BLaER1 treated with 17β-estradiol and CSF1 and Interleukin-3, amounts not matched to agents 10 nM and 100 nM (cell line): ENCODE results near the gene C3orf18.
A peak's percentile ranks its signal among the peaks of the same experiment; 100 is the strongest.

Experiments used
- H3K27ac ChIP-seq, 11 experiments: shearing (Covaris generic); formaldehyde crosslinking; 2 replicates each; pipeline ENCODE4 v1.8.1; 2022
- H3K27me3 ChIP-seq, 11 experiments: shearing (Covaris generic); formaldehyde crosslinking; 2 replicates each; pipeline ENCODE4 v1.8.1; 2022
- H3K36me3 ChIP-seq, 11 experiments: shearing (Covaris generic); formaldehyde crosslinking; 2 replicates each; pipeline ENCODE4 v1.8.1; 2022
- H3K4me1 ChIP-seq, 10 experiments: shearing (Covaris generic); formaldehyde crosslinking; 2 replicates each; pipeline ENCODE4 v1.8.1; 2022
- H3K4me2 ChIP-seq, 11 experiments: shearing (Covaris generic); formaldehyde crosslinking; 2 replicates each; pipeline ENCODE4 v1.8.1; 2022
- H3K4me3 ChIP-seq, 10 experiments: shearing (Covaris generic); formaldehyde crosslinking; 2 replicates each; pipeline ENCODE4 v1.8.1; 2022
- H3K9ac ChIP-seq, 11 experiments: shearing (Covaris generic); formaldehyde crosslinking; 2 replicates each; pipeline ENCODE4 v1.8.1; 2022
- H3K9me3 ChIP-seq, 11 experiments: shearing (Covaris generic); formaldehyde crosslinking; replicated peaks in 1 of 11; 2 replicates each; pipeline ENCODE4 v1.8.1; 2022
- H4K20me1 ChIP-seq, 11 experiments: shearing (Covaris generic); formaldehyde crosslinking; 2 replicates each; pipeline ENCODE4 v1.8.1; 2022
- Cebpa-rat ChIP-seq, 11 experiments: shearing (Covaris generic); IDR thresholded peaks; 2 replicates each; pipeline ENCODE4 v1.8.1; 2022

C3orf18 gene

GRCh38 chr3:50602595-50603191 is 35.1 kb upstream of the C3orf18 start:
- H4K20me1 ChIP-seq, result peaks cover 0 to 26% (median 19%) of the 10 kb centered on the region in 11 experiments; a peak in 17 of 22 replicates
- H3K4me3 ChIP-seq, result peak overlapping the region in 6 of 10 experiments; percentile 36 to 56 (median 44); a peak in 9 of 20 replicates
- H3K4me2 ChIP-seq, result peak overlapping the region; percentile 85 to 100 (median 99)
- H3K36me3 ChIP-seq, result peaks cover 12 to 60% (median 43%) of the 10 kb centered on the region in 11 experiments; a peak in 21 of 22 replicates
- H3K9me3 ChIP-seq, result no peaks in the 10 kb centered on the region
- no peak for TF ChIP-seq Cebpa-rat (IDR thresholded peaks at IDR 0.05)
- no peaks in the 10 kb centered on the region for H3K27me3 ChIP-seq
- H3K4me1 ChIP-seq, result peaks cover 78 to 98% (median 93%) of the 10 kb centered on the region in 10 experiments
- H3K27ac ChIP-seq, result peak overlapping the region; percentile 76 to 99 (median 96)
- peak overlapping the region; percentile 76 to 95 (median 86); a peak in 21 of 22 replicates for H3K9ac ChIP-seq

GRCh38 chr3:50600841-50601591 is 33.5 kb upstream of the C3orf18 start:
- Histone ChIP-seq H3K4me2 (peak overlapping the region; percentile 85 to 100 (median 99)), H4K20me1 (peaks cover 0 to 9% (median 2%) of the 10 kb centered on the region in 11 experiments; a peak in 8 of 22 replicates), H3K27ac (peak overlapping the region; percentile 76 to 99 (median 96)), H3K4me1 (peaks cover 66 to 90% (median 77%) of the 10 kb centered on the region in 10 experiments), H3K9ac (peak overlapping the region; percentile 76 to 95 (median 86)), H3K36me3 (peaks cover 0 to 43% (median 27%) of the 10 kb centered on the region in 11 experiments; a peak in 19 of 22 replicates), H3K27me3 (no peaks in the 10 kb centered on the region), H3K9me3 (no peaks in the 10 kb centered on the region), H3K4me3 (peak overlapping the region; percentile 11 to 59 (median 38); a peak in 16 of 20 replicates)
- peak; percentile 35 to 91 (median 79); a peak in 19 of 22 replicates for TF ChIP-seq Cebpa-rat (IDR thresholded peaks at IDR 0.05)

GRCh38 chr3:50600141-50600753 is 32.7 kb upstream of the C3orf18 start:
- Histone ChIP-seq H3K9me3 (no peaks in the 10 kb centered on the region), H3K27ac (peak overlapping the region; percentile 76 to 99 (median 96)), H3K4me2 (peak overlapping the region; percentile 85 to 100 (median 99))

GRCh38 chr3:50599716-50600118 is 32.2 kb upstream of the C3orf18 start:
- Histone ChIP-seq H3K9me3 (no peaks in the 10 kb centered on the region), H3K4me2 (peak overlapping the region; percentile 85 to 100 (median 99)), H3K27ac (peak overlapping the region; percentile 76 to 99 (median 96); a peak in 21 of 22 replicates), H4K20me1 (no peaks in the 10 kb centered on the region), H3K4me3 (0 out of 20 replicates have a peak overlapping the region, but pooled peaks of 1 of the 10 experiments have one; percentile 16), H3K4me1 (peaks cover 53 to 90% (median 67%) of the 10 kb centered on the region in 10 experiments), H3K27me3 (no peaks in the 10 kb centered on the region), H3K9ac (peak overlapping the region; percentile 76 to 95 (median 86); a peak in 21 of 22 replicates), H3K36me3 (peaks cover 0 to 30% (median 14%) of the 10 kb centered on the region in 11 experiments; a peak in 17 of 22 replicates)
- TF ChIP-seq Cebpa-rat (IDR thresholded peaks at IDR 0.05), result no peak

More at GRCh38 chr3:50600141-50600753, 32.7 kb upstream of the C3orf18 start:
- peaks cover 58 to 90% (median 70%) of the 10 kb centered on the region in 10 experiments for H3K4me1 ChIP-seq
- H3K4me3 ChIP-seq, result peak overlapping the region in 6 of 10 experiments; percentile 11 to 47 (median 28); a peak in 6 of 20 replicates
- H3K27me3 ChIP-seq, result no peaks in the 10 kb centered on the region
- peak overlapping the region; percentile 76 to 95 (median 86); a peak in 21 of 22 replicates for H3K9ac ChIP-seq
- TF ChIP-seq Cebpa-rat (IDR thresholded peaks at IDR 0.05), result no peak
- peaks cover 0 to 35% (median 19%) of the 10 kb centered on the region in 11 experiments; a peak in 18 of 22 replicates for H3K36me3 ChIP-seq
- H4K20me1 ChIP-seq, result peaks cover 0 to 2% (median 0%) of the 10 kb centered on the region in 11 experiments; a peak in 2 of 22 replicates

GRCh38 chr3:50599115-50599715 is 31.7 kb upstream of the C3orf18 start:
- H3K4me2 ChIP-seq, result peak overlapping the region; percentile 85 to 100 (median 99)
- peak overlapping the region in 10 of 11 experiments; percentile 76 to 95 (median 86); a peak in 17 of 22 replicates for H3K9ac ChIP-seq
- TF ChIP-seq Cebpa-rat (IDR thresholded peaks at IDR 0.05), result no peak
- peaks cover 48 to 90% (median 66%) of the 10 kb centered on the region in 10 experiments for H3K4me1 ChIP-seq
- peaks cover 0 to 25% (median 9%) of the 10 kb centered on the region in 11 experiments; a peak in 15 of 22 replicates for H3K36me3 ChIP-seq
- no peaks in the 10 kb centered on the region for H4K20me1 ChIP-seq
- H3K9me3 ChIP-seq, result no peaks in the 10 kb centered on the region
- no peak overlapping the region for H3K4me3 ChIP-seq
- peak overlapping the region; percentile 76 to 99 (median 96); a peak in 21 of 22 replicates for H3K27ac ChIP-seq
- no peaks in the 10 kb centered on the region for H3K27me3 ChIP-seq

GRCh38 chr3:50594253-50594785 is 26.8 kb upstream of the C3orf18 start:
- peak overlapping the region in 5 of 11 experiments; percentile 33 to 98 (median 55); a peak in 10 of 22 replicates for H3K4me2 ChIP-seq
- no peaks in the 10 kb centered on the region for H3K27me3 ChIP-seq
- no peaks in the 10 kb centered on the region for H4K20me1 ChIP-seq
- H3K9me3 ChIP-seq, result no peaks in the 10 kb centered on the region
- no peak overlapping the region for H3K4me3 ChIP-seq
- peak overlapping the region in 2 of 11 experiments; percentile 7 to 26; a peak in 1 of 22 replicates for H3K27ac ChIP-seq
- H3K9ac ChIP-seq, result peak overlapping the region in 1 of 11 experiments; percentile 24; a peak in 1 of 22 replicates
- peaks cover 0 to 7% (median 0%) of the 10 kb centered on the region in 11 experiments; a peak in 3 of 22 replicates for H3K36me3 ChIP-seq
- TF ChIP-seq Cebpa-rat (IDR thresholded peaks at IDR 0.05), result no peak
- H3K4me1 ChIP-seq, result peaks cover 36 to 90% (median 66%) of the 10 kb centered on the region in 10 experiments

- TF ChIP-seq Cebpa-rat (IDR thresholded peaks at IDR 0.05), result no peak
- Histone ChIP-seq H3K4me1 (peaks cover 36 to 93% (median 70%) of the 10 kb centered on the region in 10 experiments), H3K4me2 (peak overlapping the region; percentile 85 to 98 (median 96)), H4K20me1 (no peaks in the 10 kb centered on the region), H3K27ac (peak overlapping the region; percentile 65 to 99 (median 94)), H3K27me3 (no peaks in the 10 kb centered on the region), H3K9ac (peak overlapping the region; percentile 45 to 90 (median 83); a peak in 20 of 22 replicates), H3K9me3 (no peaks in the 10 kb centered on the region), H3K4me3 (peak overlapping the region in 3 of 10 experiments; percentile 16 to 56 (median 21); a peak in 6 of 20 replicates), H3K36me3 (0 out of 22 replicates have a peak, but pooled peaks cover 0 to 3% (median 0%) of the 10 kb centered on the region in 11 experiments)
Observed at GRCh38 chr3:50592568-50592967, 25.0 kb upstream of the C3orf18 start.
